Frontal cortex (tissue), 4 donors: ENCODE measurements around the gene DNAJC12. TPM values are rescaled to one million over a fixed set of nuclear protein-coding genes. Genes with fewer than 3 reads are reported as not detected.
"Not testable (repeated sequence)": the region's sequence is repeated elsewhere in the genome, so short reads cannot be mapped to it uniquely, and the experiment has no call there.

Experiments used
- DNase-seq, 2 donors: peaks; one replicate each; pipeline ENCODE4 v3.0.0; 2012; ENCODE audit warnings: low spot score in 2 of 2
- FAIRE-seq: peaks from 2 replicates; lab custom pipeline; 2012; peaks lifted over from hg19 to GRCh38; lab: Jason Lieb, UNC
- total RNA-seq: library from RNA; depleted of rRNA; stranded (reverse); fragments of >200 nt; gene quantifications from one replicate; pipeline ENCODE4 v1.2.3, GENCODE V29; 2014
- donor health status: control.
- donor health status: control.
- donor health status: control.

DNAJC12 gene
- total RNA-seq, 1 donor from 2014 or later: 4.5 TPM

- DNase-seq (no peak), FAIRE-seq (no peak)
These were observed 36.9 kb downstream of the DNAJC12 start for GRCh38 chr10:67801118-67801517.

- no peak for DNase-seq
- FAIRE-seq: no peak
These were observed 43.0 kb downstream of the DNAJC12 start for GRCh38 chr10:67794909-67795460.

GRCh38 chr10:67794256-67794655, 43.7 kb downstream of the DNAJC12 start:
- FAIRE-seq: no peak
- no peak for DNase-seq

- FAIRE-seq: no peak
- no peak for DNase-seq
These were observed 44.7 kb downstream of the DNAJC12 start for GRCh38 chr10:67793313-67793712.

- no peak for DNase-seq
- FAIRE-seq: no peak
These were observed 45.3 kb downstream of the DNAJC12 start for GRCh38 chr10:67792653-67793052.

GRCh38 chr10:67790534-67791408, 47.2 kb downstream of the DNAJC12 start:
- DNase-seq: no peak
- FAIRE-seq: no peak

GRCh38 chr10:67789769-67790168, 48.2 kb downstream of the DNAJC12 start:
- DNase-seq: no peak
- FAIRE-seq: no peak

- FAIRE-seq (no peak), DNase-seq (no peak)
These were observed 49.7 kb downstream of the DNAJC12 start for GRCh38 chr10:67788028-67788886.

- DNase-seq (no peak), FAIRE-seq (no peak)
These were observed 52.9 kb downstream of the DNAJC12 start for GRCh38 chr10:67785098-67785497.

- no peak for DNase-seq
- no peak for FAIRE-seq
These were observed 53.5 kb downstream of the DNAJC12 start for GRCh38 chr10:67784474-67784873.

- DNase-seq: no peak
- FAIRE-seq: no peak
These were observed 54.2 kb downstream of the DNAJC12 start for GRCh38 chr10:67783606-67784294.

- DNase-seq (no peak), FAIRE-seq (no peak)
These were observed 55.5 kb downstream of the DNAJC12 start for GRCh38 chr10:67782530-67782929.

GRCh38 chr10:67780759-67781538, 57.0 kb downstream of the DNAJC12 start:
- FAIRE-seq (no peak), DNase-seq (no peak)

- not testable (repeated sequence) for DNase-seq, FAIRE-seq
These were observed 57.8 kb downstream of the DNAJC12 start for GRCh38 chr10:67780204-67780621.

GRCh38 chr10:67779465-67780203, 58.4 kb downstream of the DNAJC12 start:
- DNase-seq: peak; percentile 39 to 56
- FAIRE-seq: peak; percentile 55

GRCh38 chr10:67776371-67776770, 61.6 kb downstream of the DNAJC12 start:
- DNase-seq: no peak
- FAIRE-seq: no peak

GRCh38 chr10:67775279-67775678, 62.7 kb downstream of the DNAJC12 start:
- FAIRE-seq (no peak), DNase-seq (no peak)

- no peak for FAIRE-seq
- DNase-seq: no peak
These were observed 65.0 kb downstream of the DNAJC12 start for GRCh38 chr10:67772894-67773511.
